HG03175 (cell line): ENCODE measurements around the gene INTS15.
A peak's percentile ranks its signal among the peaks of the same experiment; 100 is the strongest.
"Not testable (repeated sequence)": the region's sequence is repeated elsewhere in the genome, so short reads cannot be mapped to it uniquely, and the experiment has no call there.

Experiments
- ATAC-seq: cut with Tn5 transposase; IDR thresholded peaks from one replicate; pipeline ENCODE4 v1.9.1; 2021; ENCODE audit warnings: mild to moderate bottlenecking, moderate library complexity; ENCODE audit not compliant: unreplicated experiment

The INTS15 gene

GRCh38 chr7:6576867-6577368 is 12.9 kb upstream of the INTS15 start:
- peak; percentile 22 for ATAC-seq

DNA sequence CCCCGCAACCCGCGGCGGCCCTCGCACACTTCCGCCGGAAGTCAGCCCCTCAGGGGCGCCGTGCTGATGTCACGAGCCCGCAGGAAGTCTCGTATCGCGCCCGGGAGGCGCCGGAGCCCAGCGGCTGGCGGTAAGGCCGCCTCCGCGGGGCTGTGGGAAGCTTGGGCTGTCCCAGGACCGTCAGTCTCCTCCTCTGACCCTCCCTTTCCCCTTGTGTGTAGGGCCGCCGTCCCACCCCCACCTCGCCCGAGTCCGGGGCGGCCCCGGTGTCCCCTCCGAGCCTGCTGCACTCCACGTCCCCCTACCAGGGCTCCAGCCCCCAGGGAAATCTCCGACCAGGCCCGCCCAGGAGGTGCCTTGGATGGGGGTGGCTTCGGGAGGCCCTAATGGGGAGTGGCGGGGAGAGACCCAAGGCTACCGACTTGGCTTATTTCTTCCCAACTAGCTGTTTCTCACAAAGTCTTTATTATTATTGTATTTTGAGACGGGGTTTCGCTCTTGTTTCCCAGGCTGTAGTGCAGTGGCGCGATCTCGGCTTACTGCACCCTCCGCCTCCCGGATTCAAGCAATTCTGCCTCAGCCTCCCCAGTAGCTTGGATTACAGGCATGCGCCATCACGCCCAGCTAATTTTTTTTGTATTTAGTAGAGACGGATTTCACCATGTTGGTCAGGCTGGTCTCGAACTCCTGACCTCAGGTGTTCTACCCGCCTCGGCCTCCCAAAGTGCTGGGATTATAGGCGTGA is 12.3 kb upstream of the INTS15 start, which contains the start of gene ZDHHC4:
TSS of gene ZDHHC4 (plus strand) at position 86 of the 745 bp plus-strand sequence. CDS start 3,108 bp downstream, outside the sequence.
- ATAC-seq = peak; percentile 96

GRCh38 chr7:6578114-6579084 is 11.4 kb upstream of the INTS15 start:
- ATAC-seq = no peak

DNA sequence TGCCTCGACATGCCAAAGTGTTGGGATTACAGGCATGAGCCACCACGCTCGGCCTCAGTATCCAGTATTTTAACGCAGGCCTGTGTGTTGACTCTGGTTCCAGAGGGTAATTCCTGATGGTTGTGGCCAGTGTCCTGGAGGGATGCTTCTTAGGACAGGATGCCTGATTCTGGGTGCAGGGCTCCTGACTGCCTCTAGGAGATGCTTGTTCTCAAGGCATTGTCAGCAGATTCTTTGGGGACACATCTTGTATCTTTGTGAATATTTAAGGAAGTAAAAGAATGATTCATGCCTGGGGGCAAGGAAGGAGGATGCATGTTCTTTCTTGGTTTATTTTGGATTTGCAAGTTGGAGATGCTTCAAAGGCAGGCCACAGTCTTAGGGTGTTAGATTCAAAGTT is 10.4 kb upstream of the INTS15 start:
- no peak for ATAC-seq

DNA sequence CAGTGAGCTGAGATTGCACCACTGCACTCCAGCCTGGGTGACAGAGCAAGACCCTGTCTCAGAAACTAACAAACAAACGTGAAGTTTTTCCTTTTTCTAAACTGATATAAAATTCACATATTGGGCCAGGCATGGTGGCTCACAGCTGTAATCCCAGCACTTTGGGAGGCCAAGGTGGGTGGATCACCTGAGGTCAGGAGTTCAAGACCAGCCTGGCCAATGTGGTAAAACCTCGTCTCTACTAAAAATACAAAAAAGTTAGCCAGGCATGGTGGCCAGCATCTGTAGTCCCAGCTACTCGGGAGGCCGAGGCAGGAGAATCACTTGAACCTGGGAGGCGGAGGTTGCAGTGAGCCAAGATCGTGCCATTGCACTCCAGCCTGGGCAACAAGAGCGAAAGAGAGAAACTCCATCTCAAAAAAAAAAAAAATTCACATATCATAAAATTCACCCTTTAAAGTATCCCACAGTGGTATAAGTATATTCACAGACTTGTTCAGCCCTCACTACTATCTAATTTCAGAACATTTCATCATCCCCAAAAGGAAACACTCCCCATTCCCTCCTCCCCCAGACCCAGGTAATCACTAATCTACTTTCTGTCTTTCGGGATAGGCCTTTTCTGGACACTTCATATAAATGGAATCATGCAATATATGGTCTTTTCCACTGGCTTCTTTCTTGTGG is 3.9 kb upstream of the INTS15 start:
- ATAC-seq = not testable (repeated sequence)

DNA sequence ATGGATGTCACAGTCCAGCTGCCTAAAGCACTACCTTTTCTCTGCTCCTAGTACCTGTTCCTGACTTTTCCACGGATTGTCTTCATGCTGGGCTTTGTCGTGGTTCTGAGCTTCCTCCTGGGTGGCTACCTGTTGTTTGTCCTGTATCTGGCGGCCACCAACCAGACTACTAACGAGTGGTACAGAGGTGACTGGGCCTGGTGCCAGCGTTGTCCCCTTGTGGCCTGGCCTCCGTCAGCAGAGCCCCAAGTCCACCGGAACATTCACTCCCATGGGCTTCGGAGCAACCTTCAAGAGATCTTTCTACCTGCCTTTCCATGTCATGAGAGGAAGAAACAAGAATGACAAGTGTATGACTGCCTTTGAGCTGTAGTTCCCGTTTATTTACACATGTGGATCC is 1.3 kb upstream of the INTS15 start:
- ATAC-seq = no peak

- no peak for ATAC-seq
These were observed 531 bp upstream of the INTS15 start for GRCh38 chr7:6589151-6589828.

DNA sequence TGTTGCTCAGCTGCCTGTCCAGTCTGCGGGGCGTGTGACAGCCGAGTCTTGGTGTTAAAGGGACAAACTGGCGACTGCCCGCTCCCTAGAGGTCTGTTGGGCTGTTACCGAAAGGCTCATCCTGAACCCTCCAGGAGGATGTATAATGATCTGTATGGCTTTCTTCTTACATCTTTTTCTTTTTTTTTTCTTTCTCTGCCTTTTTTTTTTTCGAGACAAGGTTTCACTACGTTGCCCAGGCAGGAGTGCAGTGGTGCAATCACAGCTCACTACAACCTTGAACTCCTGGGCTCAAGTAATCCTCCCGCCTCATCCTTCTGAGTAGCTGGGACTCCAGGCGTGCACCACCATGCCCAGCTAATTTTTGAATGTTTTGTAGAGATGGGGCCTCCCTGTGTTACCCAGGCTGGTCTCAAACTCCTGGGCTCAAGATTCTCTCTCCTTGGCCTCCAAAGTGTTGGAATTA is 857 bp downstream of the INTS15 start:
- no peak for ATAC-seq

DNA sequence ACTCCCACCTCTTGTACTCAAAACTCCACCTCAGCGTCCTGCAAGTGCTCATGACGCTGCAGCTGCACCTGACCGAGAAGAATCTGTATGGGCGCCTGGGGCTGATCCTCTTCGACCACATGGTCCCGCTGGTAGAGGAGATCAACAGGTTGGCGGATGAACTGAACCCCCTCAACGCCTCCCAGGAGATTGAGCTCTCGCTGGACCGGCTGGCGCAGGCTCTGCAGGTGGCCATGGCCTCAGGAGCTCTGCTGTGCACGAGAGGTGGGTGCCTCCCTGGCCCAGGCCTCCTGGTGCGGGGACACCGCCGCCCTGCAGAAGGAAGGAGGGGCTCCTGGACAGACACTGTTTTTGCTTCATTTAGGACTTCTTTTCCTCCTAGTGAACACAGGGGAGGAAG is 10.3 kb downstream of the INTS15 start:
- ATAC-seq = no peak

DNA sequence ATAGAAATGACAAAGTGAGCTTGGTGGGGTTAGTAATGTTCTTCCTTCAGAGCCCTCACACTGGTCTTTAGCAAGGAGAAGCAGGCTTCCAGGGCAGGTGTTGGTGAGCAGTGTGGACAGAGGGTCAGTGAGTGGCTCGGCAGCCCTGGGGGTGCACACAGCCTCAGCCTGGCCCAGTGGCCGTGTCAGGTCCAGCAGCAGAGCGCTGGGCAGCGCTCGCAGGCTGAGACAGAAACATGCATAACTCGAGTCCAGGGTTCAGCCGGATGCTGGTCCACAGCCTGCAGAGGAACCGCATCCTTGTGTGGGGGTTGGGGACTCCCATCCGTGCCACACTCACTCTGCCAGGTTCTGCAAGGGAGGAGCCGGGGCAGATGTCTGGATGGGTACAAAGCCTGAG is 14.6 kb downstream of the INTS15 start:
- no peak for ATAC-seq

DNA sequence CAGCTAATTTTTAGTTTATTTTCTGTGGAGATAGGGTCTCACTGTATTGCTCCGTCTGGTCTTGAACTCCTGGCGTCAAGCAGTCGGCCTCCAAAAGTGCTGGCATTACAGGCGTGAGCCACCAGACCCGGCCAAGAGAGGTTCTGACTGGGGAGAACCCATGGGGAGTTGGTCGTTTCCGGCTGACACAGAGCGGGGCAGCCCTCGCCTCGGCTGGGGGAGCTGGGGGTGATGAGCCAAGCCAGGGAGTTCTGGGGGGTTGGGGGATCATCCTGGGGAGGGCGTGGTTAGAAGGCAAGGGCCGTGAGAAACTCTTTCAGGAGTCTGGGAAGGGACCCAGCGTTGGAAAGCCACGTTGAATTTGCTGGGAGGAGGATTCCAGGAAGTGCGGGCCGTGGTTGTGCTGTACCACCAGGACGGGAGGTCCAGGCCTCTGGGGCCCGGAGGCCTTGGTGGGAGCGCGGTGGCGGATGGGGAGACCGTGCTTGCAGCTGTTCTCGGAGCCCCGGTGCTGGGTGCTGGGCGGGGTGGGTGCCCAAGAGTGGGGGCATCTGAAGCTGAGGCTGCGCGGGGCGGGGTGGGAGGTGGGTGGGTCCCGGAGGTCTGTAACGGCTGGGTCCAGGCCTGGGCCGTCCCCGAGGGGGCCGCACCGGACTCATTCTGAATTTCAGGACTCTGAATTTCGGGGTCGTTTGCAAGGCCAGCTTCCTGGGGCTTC is 17.2 kb downstream of the INTS15 start:
- ATAC-seq = no peak

GRCh38 chr7:6607651-6608051 is 17.8 kb downstream of the INTS15 start:
- ATAC-seq = no peak

GRCh38 chr7:6608081-6608480 is 18.3 kb downstream of the INTS15 start:
- ATAC-seq = no peak

- ATAC-seq = no peak
These were observed 19.0 kb downstream of the INTS15 start for GRCh38 chr7:6608794-6609193.

DNA sequence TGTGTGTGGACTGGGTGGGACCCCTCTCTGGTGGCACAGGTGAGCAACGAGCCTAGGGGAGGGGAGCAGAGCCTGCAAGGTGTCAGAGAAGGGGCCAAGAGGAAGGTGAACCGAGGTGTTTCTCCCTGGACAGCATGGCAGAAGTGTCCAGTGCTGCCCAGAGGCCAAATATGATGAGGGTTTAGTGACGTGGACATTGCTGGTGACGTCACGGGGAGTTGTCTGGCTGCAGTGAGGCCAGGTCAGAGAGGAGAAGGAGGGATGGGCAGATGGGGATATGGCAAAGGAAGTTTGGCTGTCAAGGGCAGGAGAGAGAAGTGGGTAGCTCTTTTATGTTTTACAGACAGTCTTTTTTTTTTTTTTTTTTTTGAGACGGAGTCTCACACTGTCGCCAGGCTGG is 23.0 kb downstream of the INTS15 start:
- no peak for ATAC-seq

GRCh38 chr7:6613706-6614105 is 23.9 kb downstream of the INTS15 start:
- ATAC-seq = no peak

- ATAC-seq = no peak
These were observed 25.3 kb downstream of the INTS15 start, which contains the start of gene ZNF853 for GRCh38 chr7:6614953-6615722. ZNF853 (plus strand) TSS chr7:6615610; CDS start chr7:6616175, 565 bp downstream.

GRCh38 chr7:6615723-6616555 is 26.1 kb downstream of the INTS15 start:
- ATAC-seq = no peak
